Endothelial cell of umbilical vein (primary cell): Measurements from ENCODE around the gene TRPM3.

ENCODE experiments used
- EZH2 ChIP-seq: IDR thresholded peaks from 2 replicates; pipeline ENCODE4 v1.6.1; 2012; ENCODE audit warnings: borderline replicate concordance, low read depth, mild to moderate bottlenecking, moderate library complexity, low read length, inconsistent platforms; ENCODE audit not compliant: severe bottlenecking
- JUN ChIP-seq: IDR thresholded peaks from 2 replicates; pipeline ENCODE4 v1.6.1; 2011; ENCODE audit warnings: borderline replicate concordance, low read depth; ENCODE audit not compliant: insufficient read length, insufficient read depth
- MYC ChIP-seq: IDR thresholded peaks from one replicate; pipeline ENCODE4 v1.6.1; 2011; ENCODE audit warnings: mild to moderate bottlenecking, low read depth, low read length
- POLR2A ChIP-seq: IDR thresholded peaks from 2 replicates; pipeline ENCODE4 v1.6.1; 2012; ENCODE audit warnings: low read depth, mild to moderate bottlenecking, control low read depth, low read length
- POLR2AphosphoS5 ChIP-seq: IDR thresholded peaks from 2 replicates; pipeline ENCODE4 v1.6.1; 2012; ENCODE audit warnings: low read depth, mild to moderate bottlenecking, control low read depth, low read length, moderate library complexity; ENCODE audit not compliant: insufficient read depth
- TF ChIP-seq, protein P1 (sequence below), 2 donors: IDR thresholded peaks; 1 replicate in 1 of 2; 2 replicates in 1 of 2; pipeline ENCODE4 v1.5.1; 2011; ENCODE audit warnings: low read length in 2 of 2, mild to moderate bottlenecking in 2 of 2, moderate library complexity in 2 of 2, control low read depth in 1 of 2, inconsistent platforms in 1 of 2, low read depth in 1 of 2; ENCODE audit not compliant: insufficient read depth in 1 of 2; ENCODE audit errors: extremely low read depth in 1 of 2
- TF ChIP-seq, protein P2 (sequence below): IDR thresholded peaks from 2 replicates; pipeline ENCODE4 v1.6.1; 2011; ENCODE audit not compliant: insufficient read depth, insufficient read length

DNA sequence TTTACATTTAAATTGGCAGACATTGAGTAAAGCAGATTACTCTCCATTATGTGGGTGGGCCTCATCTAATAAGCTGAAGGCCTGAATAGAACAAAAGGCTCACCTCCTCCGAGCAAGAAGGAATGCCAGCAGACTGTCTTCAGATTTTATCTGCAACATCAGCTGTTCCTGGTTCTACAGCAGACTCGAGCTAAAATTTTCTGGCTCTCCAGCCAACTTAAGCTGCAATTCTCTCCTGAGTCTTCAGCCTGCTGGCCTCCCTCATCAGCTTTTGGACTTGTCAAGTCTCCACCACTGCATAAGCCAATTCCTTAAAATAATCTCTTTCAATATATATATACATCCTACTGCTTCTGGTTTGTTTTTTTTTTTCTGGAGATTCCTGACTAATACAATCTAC lies 12.5 kb downstream of the TRPM3 start:
- TF ChIP-seq, protein P1, sequence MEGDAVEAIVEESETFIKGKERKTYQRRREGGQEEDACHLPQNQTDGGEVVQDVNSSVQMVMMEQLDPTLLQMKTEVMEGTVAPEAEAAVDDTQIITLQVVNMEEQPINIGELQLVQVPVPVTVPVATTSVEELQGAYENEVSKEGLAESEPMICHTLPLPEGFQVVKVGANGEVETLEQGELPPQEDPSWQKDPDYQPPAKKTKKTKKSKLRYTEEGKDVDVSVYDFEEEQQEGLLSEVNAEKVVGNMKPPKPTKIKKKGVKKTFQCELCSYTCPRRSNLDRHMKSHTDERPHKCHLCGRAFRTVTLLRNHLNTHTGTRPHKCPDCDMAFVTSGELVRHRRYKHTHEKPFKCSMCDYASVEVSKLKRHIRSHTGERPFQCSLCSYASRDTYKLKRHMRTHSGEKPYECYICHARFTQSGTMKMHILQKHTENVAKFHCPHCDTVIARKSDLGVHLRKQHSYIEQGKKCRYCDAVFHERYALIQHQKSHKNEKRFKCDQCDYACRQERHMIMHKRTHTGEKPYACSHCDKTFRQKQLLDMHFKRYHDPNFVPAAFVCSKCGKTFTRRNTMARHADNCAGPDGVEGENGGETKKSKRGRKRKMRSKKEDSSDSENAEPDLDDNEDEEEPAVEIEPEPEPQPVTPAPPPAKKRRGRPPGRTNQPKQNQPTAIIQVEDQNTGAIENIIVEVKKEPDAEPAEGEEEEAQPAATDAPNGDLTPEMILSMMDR (IDR thresholded peaks at IDR 0.05; ENCODE audit: extremely low read depth in 1 of 2, insufficient read depth in 1 of 2, low read depth in 1 of 2, low read length in 2 of 2): no peak
- TF ChIP-seq EZH2: no peak
- TF ChIP-seq JUN: no peak
- no peak for TF ChIP-seq POLR2AphosphoS5
- TF ChIP-seq POLR2A: no peak
- TF ChIP-seq MYC: no peak
- TF ChIP-seq, protein P2, sequence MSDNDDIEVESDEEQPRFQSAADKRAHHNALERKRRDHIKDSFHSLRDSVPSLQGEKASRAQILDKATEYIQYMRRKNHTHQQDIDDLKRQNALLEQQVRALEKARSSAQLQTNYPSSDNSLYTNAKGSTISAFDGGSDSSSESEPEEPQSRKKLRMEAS: no peak
